NT2/D1 (cell line): ENCODE results near the gene NEURL4.

Source experiments
- YY1 ChIP-seq: IDR thresholded peaks from 2 replicates; pipeline ENCODE4 v1.6.1; 2011; ENCODE audit not compliant: insufficient read length, insufficient read depth
- ZNF274 ChIP-seq: IDR thresholded peaks from 2 replicates; pipeline ENCODE4 v1.6.1; 2011; ENCODE audit warnings: mild to moderate bottlenecking, low read depth, low read length

- TF ChIP-seq YY1, result no peak
- no peak for TF ChIP-seq ZNF274
These were observed 26.4 kb upstream of the NEURL4 start for GRCh38 chr17:7355573-7355972.
